ENCODE measurements around the gene FREY1.

Gene FREY1

GRCh38 chr11:45870706-45871105 lies 36.4 kb downstream of the FREY1 start:
- DNase-seq (ENCODE audit: low spot score), result no peak

DNA sequence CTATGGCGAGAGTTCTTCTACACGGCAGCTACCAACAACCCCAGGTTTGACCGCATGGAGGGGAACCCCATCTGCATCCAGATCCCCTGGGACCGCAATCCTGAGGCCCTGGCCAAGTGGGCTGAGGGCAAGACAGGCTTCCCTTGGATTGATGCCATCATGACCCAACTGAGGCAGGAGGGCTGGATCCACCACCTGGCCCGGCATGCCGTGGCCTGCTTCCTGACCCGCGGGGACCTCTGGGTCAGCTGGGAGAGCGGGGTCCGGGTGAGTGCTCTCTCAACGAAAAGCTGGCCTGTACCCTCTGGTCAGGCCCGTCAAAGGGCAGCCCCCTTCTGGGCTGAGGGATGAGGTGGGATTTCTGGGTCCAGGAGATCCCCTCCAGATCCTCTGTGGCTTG lies 37.5 kb downstream of the FREY1 start:
- DNase-seq (ENCODE audit: low spot score), result no peak

GRCh38 chr11:45864041-45864440 lies 43.0 kb downstream of the FREY1 start:
- DNase-seq (ENCODE audit: low spot score), result no peak

DNA sequence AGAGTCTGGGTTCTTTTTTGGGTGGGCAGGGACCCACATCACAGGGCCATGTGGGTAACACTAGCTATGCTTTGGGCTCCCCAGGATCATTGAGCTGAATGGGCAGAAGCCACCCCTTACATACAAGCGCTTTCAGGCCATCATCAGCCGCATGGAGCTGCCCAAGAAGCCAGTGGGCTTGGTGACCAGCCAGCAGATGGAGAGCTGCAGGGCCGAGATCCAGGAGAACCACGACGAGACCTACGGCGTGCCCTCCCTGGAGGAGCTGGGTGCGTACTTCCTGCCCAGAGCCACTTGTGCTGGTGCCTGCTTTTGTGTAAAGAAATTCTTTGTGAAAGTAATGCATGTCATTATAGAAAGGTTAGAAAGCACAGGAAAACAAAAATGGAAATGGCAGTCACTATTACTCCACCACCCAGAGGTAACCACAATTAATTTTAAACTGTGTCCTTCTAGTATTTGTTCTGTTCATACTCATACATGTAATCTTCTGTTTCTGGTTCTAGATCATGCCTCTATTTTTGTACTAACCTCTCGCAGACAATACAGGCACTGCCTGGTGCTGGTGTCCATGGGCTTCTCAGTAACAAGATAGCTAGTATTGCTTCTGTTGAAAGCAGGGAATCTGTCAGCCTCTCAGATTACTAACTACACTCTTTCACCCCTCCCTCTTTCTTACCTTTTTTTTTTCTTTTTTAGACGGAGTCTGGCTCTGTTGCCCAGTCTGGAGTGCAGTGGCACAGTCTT lies 46.1 kb downstream of the FREY1 start:
- no peak for DNase-seq (ENCODE audit: low spot score)

- no peak for DNase-seq (ENCODE audit: low spot score)
Measured at GRCh38 chr11:45860348-45860747, 46.7 kb downstream of the FREY1 start.

DNA sequence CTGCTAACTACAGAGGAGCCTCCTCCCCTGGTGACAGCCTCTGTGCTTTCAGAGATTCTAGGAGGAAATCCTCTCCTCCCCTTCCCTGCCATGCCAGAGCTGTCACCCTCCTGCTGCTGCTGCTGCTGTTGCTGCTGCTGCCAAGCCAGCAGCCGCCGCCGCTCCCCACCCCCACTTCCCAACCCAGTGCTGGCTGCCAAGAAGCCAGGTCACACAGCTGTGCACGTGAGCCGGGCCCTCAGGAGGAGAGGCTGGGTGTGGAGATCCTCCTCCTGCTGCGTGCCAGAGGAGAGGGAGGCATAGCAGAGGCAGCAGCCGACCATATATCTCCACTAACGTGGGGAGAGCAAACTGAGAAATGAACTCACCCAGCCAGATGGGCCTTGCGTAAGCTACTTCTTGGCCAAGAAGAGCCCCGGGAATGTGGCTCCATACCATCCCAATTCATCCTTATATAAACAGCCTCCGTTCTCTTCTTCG lies 47.4 kb downstream of the FREY1 start:
- DNase-seq (ENCODE audit: low spot score), result no peak

DNA sequence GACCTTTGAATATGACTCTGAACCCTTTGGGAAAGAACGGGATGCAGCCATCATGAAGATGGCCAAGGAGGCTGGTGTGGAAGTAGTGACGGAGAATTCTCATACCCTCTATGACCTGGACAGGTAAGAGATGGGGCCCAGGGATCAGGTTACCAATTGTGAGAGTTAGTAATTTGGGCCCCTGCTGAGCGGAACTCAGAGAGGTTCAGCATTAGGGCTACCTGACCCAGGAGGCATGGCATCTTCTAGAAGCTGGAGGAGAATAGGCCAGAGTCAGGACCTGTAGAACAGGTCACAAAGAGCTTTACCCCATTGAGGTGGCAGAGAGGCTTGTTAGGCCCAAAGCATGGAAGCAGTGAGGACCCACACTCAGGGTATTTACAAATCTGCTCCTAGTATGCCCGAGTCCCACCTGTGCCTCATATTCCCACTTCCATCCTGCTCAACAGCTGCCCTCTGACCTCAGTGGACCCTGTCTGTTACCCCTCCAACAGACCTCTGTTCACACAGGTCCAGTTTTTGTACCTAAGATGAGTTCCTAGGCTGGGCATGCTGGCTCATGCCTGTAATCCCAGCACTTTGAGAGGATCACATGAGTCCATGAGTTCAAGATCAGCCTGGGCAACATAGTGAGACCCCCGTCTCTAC lies 48.2 kb downstream of the FREY1 start:
- DNase-seq (ENCODE audit: low spot score), result no peak

GRCh38 chr11:45857961-45858474 lies 49.1 kb downstream of the FREY1 start:
- DNase-seq (ENCODE audit: low spot score), result no peak
